Measurements from ENCODE around the gene NRGN. TPM values are rescaled to one million over a fixed set of nuclear protein-coding genes. Genes with fewer than 3 reads are reported as not detected.

The NRGN gene
- total and polyA plus RNA-seq, 2 of the 8 experiments (the other 6 are each of a cell fraction or from before 2014, with no cell fraction given): 0.60 to 1.0 TPM

DNA sequence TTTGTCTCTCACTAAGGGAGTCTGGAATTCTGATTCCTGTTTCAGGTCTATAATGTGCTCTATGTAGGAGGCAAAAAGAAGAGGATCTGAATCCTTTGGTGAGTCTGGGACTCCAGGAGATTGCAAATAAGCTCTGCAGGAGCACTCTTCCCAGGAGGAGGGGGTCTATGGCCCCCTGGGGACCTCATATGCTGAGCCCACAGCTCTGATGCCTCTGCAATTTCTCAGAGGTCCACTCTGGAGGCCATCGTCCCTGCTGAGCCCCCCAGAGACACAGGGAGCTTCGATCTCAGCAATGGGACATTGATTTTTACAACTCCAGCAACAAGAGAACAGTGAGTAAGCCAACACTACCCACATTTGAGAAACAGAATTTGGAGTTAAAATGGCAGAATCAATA lies 20.2 kb upstream of the NRGN start:
- Histone ChIP-seq H2BK12ac (ENCODE audit: low read depth, low read length) (no peak overlapping the region), H3K36me3 (ENCODE audit: control insufficient read depth in 2 of 4, insufficient read depth in 4 of 4, low read length in 3 of 4) (no peaks in the 10 kb centered on the region), H3K14ac (ENCODE audit: insufficient read length) (no peak overlapping the region), H4K20me1 (replicated peaks in 1 of 2; ENCODE audit: control insufficient read depth in 1 of 2, insufficient read depth in 2 of 2, low read length in 2 of 2) (peaks cover 0 to 2% of the 10 kb centered on the region in 2 experiments), H2BK5ac (ENCODE audit: low read depth, low read length) (no peak overlapping the region), H3K9ac (replicated peaks in 1 of 4; ENCODE audit: extremely low read depth in 1 of 4, low read depth in 3 of 4, low read length in 3 of 4) (no peak overlapping the region), H3K4me1 (replicated peaks in 1 of 4; ENCODE audit: control insufficient read depth in 3 of 4, insufficient read depth in 4 of 4, low read length in 3 of 4) (peaks cover 0 to 5% (median 3%) of the 10 kb centered on the region in 4 experiments; a peak in 5 of 7 replicates), H3K27ac (ENCODE audit: low read depth, low read length) (no peak overlapping the region), H3K18ac (ENCODE audit: extremely low read depth, low read length) (no peak overlapping the region), H4K91ac (replicated peaks; ENCODE audit: insufficient read length, low read length) (no peak overlapping the region), H2AFZ (ENCODE audit: low read length) (no peak overlapping the region), H4K8ac (ENCODE audit: extremely low read depth, insufficient read depth, low read length) (no peak overlapping the region), H4K5ac (ENCODE audit: insufficient read length, low read depth, low read length) (no peak overlapping the region), H2BK120ac (replicated peaks; ENCODE audit: low read depth, low read length) (no peak overlapping the region), H3K23ac (ENCODE audit: insufficient read length) (no peak overlapping the region), H3K23me2 (ENCODE audit: low read depth, low read length) (peaks cover 8% of the 10 kb centered on the region), H3K56ac (replicated peaks; ENCODE audit: insufficient read length, low read depth, low read length) (no peak overlapping the region), H2BK15ac (ENCODE audit: low read length) (no peak overlapping the region), H3K4ac (replicated peaks; ENCODE audit: insufficient read length, low read depth, low read length) (no peak overlapping the region), H3K27me3 (replicated peaks in 1 of 4; ENCODE audit: control insufficient read depth in 3 of 4, extremely low read depth in 1 of 4, insufficient read depth in 3 of 4, low read length in 3 of 4) (peaks cover 47 to 92% (median 81%) of the 10 kb centered on the region in 4 experiments), H2AK5ac (ENCODE audit: low read depth, low read length) (no peak overlapping the region), H3K4me2 (ENCODE audit: insufficient read depth in 1 of 2, low read depth in 2 of 2, low read length in 2 of 2) (no peak overlapping the region; a peak in 1 of 4 replicates), H3K4me3 (ENCODE audit: extremely low read depth in 1 of 4, insufficient read depth in 2 of 4, low read depth in 3 of 4, low read length in 4 of 4) (no peak overlapping the region), H2BK20ac (ENCODE audit: low read length) (no peak overlapping the region), H3K79me1 (ENCODE audit: low read depth, low read length) (no peaks in the 10 kb centered on the region), H3K9me3 (ENCODE audit: insufficient read depth in 2 of 2, low read depth in 1 of 2, low read length in 1 of 2) (no peaks in the 10 kb centered on the region), H3K79me2 (ENCODE audit: control insufficient read depth in 1 of 2, insufficient read depth in 2 of 2, low read length in 2 of 2) (no peaks in the 10 kb centered on the region)
- DNase-seq (ENCODE audit: low read depth in 1 of 2, low spot score in 2 of 2): no peak
- FAIRE-seq: no peak
- 55% methylated on average over 2 of the region's 2 CpGs; no CpG with 5 or more reads in 1 of the 2 experiments for WGBS, 2 experiments (ENCODE audit: extremely low coverage in 1 of 2, insufficient coverage in 1 of 2, insufficient read length in 1 of 2, insufficient replicate concordance in 2 of 2, low coverage in 1 of 2, low lambda C conversion rate in 2 of 2, missing lambda C conversion rate in 1 of 2)
- ChIA-PET CTCF (ENCODE audit: partially characterized antibody) (interaction anchor here (0.8 to 2.2 kb wide), 5 partner anchors 21 to 146 kb away, joined by 3 to 10 read pairs (median 3); partner anchors contain the start of genes NRGN and ROBO3), POLR2A (ENCODE audit: partially characterized antibody) (interaction anchor here (1.6 kb wide), 1 partner anchor 46 kb away, joined by 5 read pairs; the partner anchor contains the start of genes SIAE and SPA17)
- TF ChIP-seq SRF (IDR thresholded peaks at IDR 0.05; ENCODE audit: low read depth, low read length) (no peak), KDM1A (IDR thresholded peaks at IDR 0.05; ENCODE audit: borderline replicate concordance, low read length) (no peak), EP300 (IDR thresholded peaks at IDR 0.05; ENCODE audit: borderline replicate concordance in 1 of 2, low read depth in 2 of 2, low read length in 2 of 2) (no peak), SIRT6 (IDR thresholded peaks at IDR 0.05; ENCODE audit: low read length) (no peak), BRCA1 (IDR thresholded peaks at IDR 0.05; ENCODE audit: low read depth, low read length) (no peak), RBBP5 (IDR thresholded peaks at IDR 0.05; ENCODE audit: borderline replicate concordance, low read depth, low read length) (no peak)
